ENCODE measurements around the gene ATG4C. TPM values are rescaled to one million over a fixed set of nuclear protein-coding genes. Genes with fewer than 3 reads are reported as not detected.

ATG4C gene
- polyA plus RNA-seq, 1 donor (not counting 4 experiments of a cell fraction or from before 2014, with no cell fraction given), result 9.1 TPM

DNA sequence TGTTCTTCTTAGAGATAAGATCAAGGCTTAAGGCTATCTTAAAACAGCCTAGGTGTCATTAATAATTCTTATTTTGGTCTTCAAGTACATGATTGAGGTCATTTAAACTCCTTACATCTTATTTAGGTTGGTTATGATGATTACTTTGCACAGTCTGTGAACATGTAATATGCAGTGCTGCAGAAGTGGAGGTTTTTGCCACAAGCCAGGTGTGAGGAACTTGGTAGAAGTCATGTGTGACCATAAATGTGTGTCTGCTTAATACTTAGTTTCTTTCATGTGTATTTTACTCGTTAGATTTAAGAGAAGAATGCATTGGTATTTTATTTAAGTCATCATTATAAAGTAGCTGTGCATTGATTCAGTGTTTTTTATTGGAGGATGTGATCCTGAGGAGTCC lies 10.1 kb downstream of the ATG4C start:
- Histone ChIP-seq H3K4me2 (ENCODE audit: control insufficient read depth, extremely low read depth, insufficient read depth, low read depth, low read length) (no peak overlapping the region), H3K9me3 (ENCODE audit: control insufficient read depth, low read depth, low read length) (no peaks in the 10 kb centered on the region), H3K9me1 (ENCODE audit: control insufficient read depth, extremely low read depth, insufficient read depth, low read length) (no peaks in the 10 kb centered on the region), H2AFZ (ENCODE audit: control insufficient read depth, low read length) (no peak overlapping the region), H3K4me3 (ENCODE audit: control insufficient read depth in 2 of 3, extremely low read depth in 1 of 3, insufficient read depth in 2 of 3, low read depth in 1 of 3, low read length in 3 of 3) (no peak overlapping the region), H3K36me3 (ENCODE audit: control insufficient read depth in 2 of 2, extremely low read depth in 1 of 2, insufficient read depth in 2 of 2, low read length in 2 of 2) (no peaks in the 10 kb centered on the region), H4K20me1 (ENCODE audit: control insufficient read depth, extremely low read depth, insufficient read depth, low read length) (no peaks in the 10 kb centered on the region), H3K79me2 (ENCODE audit: control insufficient read depth, insufficient read depth, low read length) (no peaks in the 10 kb centered on the region), H3K9ac (ENCODE audit: control insufficient read depth, extremely low read depth, insufficient read depth, low read length) (no peak overlapping the region), H3K4me1 (ENCODE audit: control insufficient read depth, extremely low read depth, insufficient read depth, low read length) (no peaks in the 10 kb centered on the region), H3K27ac (ENCODE audit: control insufficient read depth, insufficient read depth, low read length) (no peak overlapping the region), H3K27me3 (ENCODE audit: control insufficient read depth, extremely low read depth, insufficient read depth, low read length) (no peaks in the 10 kb centered on the region)
- dilution Hi-C loops (cut with MboI; ENCODE audit: extremely low pct_ligation_motif_present, low sequenced_read_pairs), result no loop called here
- FAIRE-seq (no peak), DNase-seq (ENCODE audit: low read depth, low spot score) (no peak)
- no peak for TF ChIP-seq EZH2 (IDR thresholded peaks at IDR 0.05; ENCODE audit: low read length)
- TF ChIP-seq, protein P1, sequence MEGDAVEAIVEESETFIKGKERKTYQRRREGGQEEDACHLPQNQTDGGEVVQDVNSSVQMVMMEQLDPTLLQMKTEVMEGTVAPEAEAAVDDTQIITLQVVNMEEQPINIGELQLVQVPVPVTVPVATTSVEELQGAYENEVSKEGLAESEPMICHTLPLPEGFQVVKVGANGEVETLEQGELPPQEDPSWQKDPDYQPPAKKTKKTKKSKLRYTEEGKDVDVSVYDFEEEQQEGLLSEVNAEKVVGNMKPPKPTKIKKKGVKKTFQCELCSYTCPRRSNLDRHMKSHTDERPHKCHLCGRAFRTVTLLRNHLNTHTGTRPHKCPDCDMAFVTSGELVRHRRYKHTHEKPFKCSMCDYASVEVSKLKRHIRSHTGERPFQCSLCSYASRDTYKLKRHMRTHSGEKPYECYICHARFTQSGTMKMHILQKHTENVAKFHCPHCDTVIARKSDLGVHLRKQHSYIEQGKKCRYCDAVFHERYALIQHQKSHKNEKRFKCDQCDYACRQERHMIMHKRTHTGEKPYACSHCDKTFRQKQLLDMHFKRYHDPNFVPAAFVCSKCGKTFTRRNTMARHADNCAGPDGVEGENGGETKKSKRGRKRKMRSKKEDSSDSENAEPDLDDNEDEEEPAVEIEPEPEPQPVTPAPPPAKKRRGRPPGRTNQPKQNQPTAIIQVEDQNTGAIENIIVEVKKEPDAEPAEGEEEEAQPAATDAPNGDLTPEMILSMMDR (optimal IDR thresholded peaks at IDR 0.05 in 1 of 3, IDR thresholded peaks at IDR 0.05 in 1 of 3, conservative IDR thresholded peaks at IDR 0.05 in 1 of 3; ENCODE audit: extremely low read depth in 1 of 3, insufficient read depth in 2 of 3, low read length in 3 of 3), result no peak

DNA sequence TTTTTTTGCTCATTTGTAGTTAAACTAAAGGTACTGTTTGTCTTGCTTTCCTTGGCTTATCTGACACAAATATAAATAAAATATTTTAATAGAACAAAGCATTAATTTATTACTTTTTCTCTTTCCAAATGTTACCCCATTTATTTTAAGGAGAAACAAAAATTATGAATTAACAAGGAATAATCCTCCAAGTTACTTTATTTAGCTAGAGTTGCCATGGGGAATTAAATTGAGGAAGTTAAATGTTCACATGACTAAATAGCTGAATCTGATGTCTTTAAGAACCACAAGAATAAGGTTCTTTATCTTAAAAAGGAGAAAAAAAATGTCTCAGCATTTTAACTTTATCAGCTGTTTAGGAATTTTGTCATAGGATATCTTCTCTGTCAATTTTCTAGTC lies 12.3 kb downstream of the ATG4C start:
- Histone ChIP-seq H3K27me3 (ENCODE audit: control insufficient read depth, extremely low read depth, insufficient read depth, low read length) (no peaks in the 10 kb centered on the region), H3K79me2 (ENCODE audit: control insufficient read depth, insufficient read depth, low read length) (no peaks in the 10 kb centered on the region), H3K4me3 (ENCODE audit: control insufficient read depth in 2 of 3, extremely low read depth in 1 of 3, insufficient read depth in 2 of 3, low read depth in 1 of 3, low read length in 3 of 3) (no peak overlapping the region), H4K20me1 (ENCODE audit: control insufficient read depth, extremely low read depth, insufficient read depth, low read length) (no peaks in the 10 kb centered on the region), H2AFZ (ENCODE audit: control insufficient read depth, low read length) (no peak overlapping the region), H3K4me1 (ENCODE audit: control insufficient read depth, extremely low read depth, insufficient read depth, low read length) (no peaks in the 10 kb centered on the region), H3K9ac (ENCODE audit: control insufficient read depth, extremely low read depth, insufficient read depth, low read length) (no peak overlapping the region), H3K27ac (ENCODE audit: control insufficient read depth, insufficient read depth, low read length) (no peak overlapping the region), H3K9me1 (ENCODE audit: control insufficient read depth, extremely low read depth, insufficient read depth, low read length) (no peaks in the 10 kb centered on the region), H3K4me2 (ENCODE audit: control insufficient read depth, extremely low read depth, insufficient read depth, low read depth, low read length) (no peak overlapping the region), H3K9me3 (ENCODE audit: control insufficient read depth, low read depth, low read length) (no peaks in the 10 kb centered on the region), H3K36me3 (ENCODE audit: control insufficient read depth in 2 of 2, extremely low read depth in 1 of 2, insufficient read depth in 2 of 2, low read length in 2 of 2) (no peaks in the 10 kb centered on the region)
- TF ChIP-seq, protein P1 (optimal IDR thresholded peaks at IDR 0.05 in 1 of 3, IDR thresholded peaks at IDR 0.05 in 1 of 3, conservative IDR thresholded peaks at IDR 0.05 in 1 of 3; ENCODE audit: extremely low read depth in 1 of 3, insufficient read depth in 2 of 3, low read length in 3 of 3), result no peak
- no peak for TF ChIP-seq EZH2 (IDR thresholded peaks at IDR 0.05; ENCODE audit: low read length)
- dilution Hi-C loops (cut with MboI; ENCODE audit: extremely low pct_ligation_motif_present, low sequenced_read_pairs), result no loop called here
- FAIRE-seq (no peak), DNase-seq (ENCODE audit: low read depth, low spot score) (no peak)

Measured in keratinocyte (primary cell).